GM20431 (cell line): Measurements from ENCODE around the gene PLA2G4A.

Experiments
- in situ Hi-C: fragments of 300-500 bp; cut with MseI, MboI; formaldehyde crosslinking; loops from one replicate; pipeline ENCODE4 v1.15.0; 2020; ENCODE audit warnings: low sequenced_read_pairs; ENCODE audit not compliant: unreplicated experiment

PLA2G4A gene

GRCh38 chr1:186997877-186998276, 169.1 kb downstream of the PLA2G4A start:
- in situ Hi-C loops: loop anchor here (25.0 kb wide), 3 partner anchors 286 to 511 kb away; no protein-coding TSS in a partner anchor

GRCh38 chr1:186999506-186999905, 170.8 kb downstream of the PLA2G4A start:
- in situ Hi-C loops: loop anchor here (25.0 kb wide), 3 partner anchors 287 to 512 kb away; no protein-coding TSS in a partner anchor

GRCh38 chr1:187001198-187001889, 172.6 kb downstream of the PLA2G4A start:
- in situ Hi-C loops: no loop called here

GRCh38 chr1:187003353-187003752, 174.6 kb downstream of the PLA2G4A start:
- in situ Hi-C loops: no loop called here

- in situ Hi-C loops: no loop called here
Measured at GRCh38 chr1:187006896-187007295, 178.1 kb downstream of the PLA2G4A start.

- in situ Hi-C loops: no loop called here
Measured at GRCh38 chr1:187009320-187009719, 180.6 kb downstream of the PLA2G4A start.

- in situ Hi-C loops: no loop called here
Measured at GRCh38 chr1:187010571-187011309, 182.0 kb downstream of the PLA2G4A start.

GRCh38 chr1:187013582-187014200, 184.9 kb downstream of the PLA2G4A start:
- in situ Hi-C loops: no loop called here

GRCh38 chr1:187018291-187018690, 189.5 kb downstream of the PLA2G4A start:
- in situ Hi-C loops: no loop called here

- in situ Hi-C loops: no loop called here
Measured at GRCh38 chr1:187027253-187027652, 198.5 kb downstream of the PLA2G4A start.

- in situ Hi-C loops: no loop called here
Measured at GRCh38 chr1:187032316-187032981, 203.7 kb downstream of the PLA2G4A start.

- in situ Hi-C loops: no loop called here
Measured at GRCh38 chr1:187032982-187033692, 204.4 kb downstream of the PLA2G4A start.

GRCh38 chr1:187033693-187034390, 205.1 kb downstream of the PLA2G4A start:
- in situ Hi-C loops: no loop called here

- in situ Hi-C loops: no loop called here
Measured at GRCh38 chr1:187034501-187034900, 205.8 kb downstream of the PLA2G4A start.

- in situ Hi-C loops: no loop called here
Measured at GRCh38 chr1:187037973-187038553, 209.3 kb downstream of the PLA2G4A start.
